Keratinocyte (primary cell): ENCODE data around the gene GPR158.

Experiments used
- EZH2 ChIP-seq: IDR thresholded peaks from one replicate; pipeline ENCODE4 v1.6.1; 2012; ENCODE audit warnings: inconsistent platforms, mild to moderate bottlenecking, low read length, moderate library complexity
- TF ChIP-seq, protein P1 (sequence below), 3 experiments: IDR thresholded peaks in 1 of 3; conservative IDR thresholded peaks in 1 of 3; optimal IDR thresholded peaks in 1 of 3; 2 replicates in 2 of 3; 3 replicates in 1 of 3; pipeline versions ENCODE3 to v1.5.1; 2011; ENCODE audit warnings: low read length in 3 of 3, mild to moderate bottlenecking in 3 of 3, moderate library complexity in 2 of 3, control low read depth in 1 of 3, inconsistent platforms in 1 of 3; ENCODE audit not compliant: insufficient read depth in 2 of 3; ENCODE audit errors: extremely low read depth in 1 of 3

DNA sequence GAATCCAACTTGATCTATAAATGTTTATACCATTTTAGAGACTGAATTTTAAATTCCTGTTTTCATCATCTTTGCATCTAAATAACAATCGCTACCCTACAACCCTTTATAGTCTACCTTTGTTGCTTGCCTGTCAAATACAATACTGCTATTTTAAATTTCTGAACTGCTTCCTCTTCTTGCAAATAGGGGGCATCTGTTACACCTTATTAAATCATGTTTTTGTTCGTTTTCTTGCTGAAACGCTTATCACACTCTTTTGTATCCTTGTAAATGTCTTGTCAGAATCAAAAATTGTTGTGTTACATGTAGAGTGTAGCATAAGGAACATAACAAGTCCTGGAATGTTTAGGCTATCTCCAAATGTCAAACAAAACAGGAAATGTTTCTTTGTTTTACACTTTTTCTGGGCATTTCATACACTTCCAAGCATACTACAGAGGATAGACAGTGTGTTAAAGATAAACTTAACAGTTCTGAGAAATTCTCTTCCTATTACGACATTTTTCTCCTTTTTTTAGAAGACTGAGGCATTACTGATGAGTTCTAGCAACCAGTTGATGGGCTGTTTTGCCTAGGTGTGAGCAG lies 281.3 kb downstream of the GPR158 start:
- TF ChIP-seq, protein P1, sequence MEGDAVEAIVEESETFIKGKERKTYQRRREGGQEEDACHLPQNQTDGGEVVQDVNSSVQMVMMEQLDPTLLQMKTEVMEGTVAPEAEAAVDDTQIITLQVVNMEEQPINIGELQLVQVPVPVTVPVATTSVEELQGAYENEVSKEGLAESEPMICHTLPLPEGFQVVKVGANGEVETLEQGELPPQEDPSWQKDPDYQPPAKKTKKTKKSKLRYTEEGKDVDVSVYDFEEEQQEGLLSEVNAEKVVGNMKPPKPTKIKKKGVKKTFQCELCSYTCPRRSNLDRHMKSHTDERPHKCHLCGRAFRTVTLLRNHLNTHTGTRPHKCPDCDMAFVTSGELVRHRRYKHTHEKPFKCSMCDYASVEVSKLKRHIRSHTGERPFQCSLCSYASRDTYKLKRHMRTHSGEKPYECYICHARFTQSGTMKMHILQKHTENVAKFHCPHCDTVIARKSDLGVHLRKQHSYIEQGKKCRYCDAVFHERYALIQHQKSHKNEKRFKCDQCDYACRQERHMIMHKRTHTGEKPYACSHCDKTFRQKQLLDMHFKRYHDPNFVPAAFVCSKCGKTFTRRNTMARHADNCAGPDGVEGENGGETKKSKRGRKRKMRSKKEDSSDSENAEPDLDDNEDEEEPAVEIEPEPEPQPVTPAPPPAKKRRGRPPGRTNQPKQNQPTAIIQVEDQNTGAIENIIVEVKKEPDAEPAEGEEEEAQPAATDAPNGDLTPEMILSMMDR (optimal IDR thresholded peaks at IDR 0.05 in 1 of 3, IDR thresholded peaks at IDR 0.05 in 1 of 3, conservative IDR thresholded peaks at IDR 0.05 in 1 of 3; ENCODE audit: extremely low read depth in 1 of 3, insufficient read depth in 2 of 3, low read length in 3 of 3): no peak
- TF ChIP-seq EZH2: no peak
